Measurements from ENCODE around the gene SCYGR5. TPM values are rescaled to one million over a fixed set of nuclear protein-coding genes. Genes with fewer than 3 reads are reported as not detected.

Gene SCYGR5, protein sequence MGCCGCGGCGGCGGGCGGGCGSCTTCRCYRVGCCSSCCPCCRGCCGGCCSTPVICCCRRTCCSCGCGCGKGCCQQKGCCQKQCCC
- total RNA-seq (2022; extraction: Qiagen RNA extraction), result not detected in 5 replicates

DNA sequence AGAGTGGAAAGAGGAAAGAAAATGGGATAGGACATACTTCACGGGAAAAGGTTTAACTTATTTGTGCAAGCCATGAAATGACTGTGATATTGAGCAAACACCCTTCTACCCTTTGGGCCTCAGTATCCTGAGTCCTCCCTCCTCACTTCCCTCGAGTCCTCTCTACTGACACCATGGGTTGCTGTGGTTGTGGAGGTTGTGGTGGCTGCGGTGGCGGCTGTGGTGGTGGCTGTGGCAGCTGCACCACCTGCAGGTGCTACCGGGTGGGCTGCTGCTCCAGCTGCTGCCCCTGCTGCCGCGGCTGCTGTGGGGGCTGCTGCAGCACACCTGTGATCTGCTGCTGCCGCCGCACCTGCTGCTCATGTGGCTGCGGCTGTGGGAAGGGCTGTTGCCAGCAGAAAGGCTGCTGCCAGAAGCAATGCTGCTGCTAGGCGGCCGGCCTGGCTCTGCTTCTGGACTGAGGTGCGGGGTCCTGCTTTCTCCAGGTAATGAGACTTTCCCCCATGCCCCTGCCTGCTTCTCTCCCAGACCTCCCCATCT is at the start of gene SCYGR5:
Gene SCYGR5 (plus strand): TSS at position 174 of the 540 bp plus-strand sequence. CDS start 0 bp downstream, at position 174.

DNA sequence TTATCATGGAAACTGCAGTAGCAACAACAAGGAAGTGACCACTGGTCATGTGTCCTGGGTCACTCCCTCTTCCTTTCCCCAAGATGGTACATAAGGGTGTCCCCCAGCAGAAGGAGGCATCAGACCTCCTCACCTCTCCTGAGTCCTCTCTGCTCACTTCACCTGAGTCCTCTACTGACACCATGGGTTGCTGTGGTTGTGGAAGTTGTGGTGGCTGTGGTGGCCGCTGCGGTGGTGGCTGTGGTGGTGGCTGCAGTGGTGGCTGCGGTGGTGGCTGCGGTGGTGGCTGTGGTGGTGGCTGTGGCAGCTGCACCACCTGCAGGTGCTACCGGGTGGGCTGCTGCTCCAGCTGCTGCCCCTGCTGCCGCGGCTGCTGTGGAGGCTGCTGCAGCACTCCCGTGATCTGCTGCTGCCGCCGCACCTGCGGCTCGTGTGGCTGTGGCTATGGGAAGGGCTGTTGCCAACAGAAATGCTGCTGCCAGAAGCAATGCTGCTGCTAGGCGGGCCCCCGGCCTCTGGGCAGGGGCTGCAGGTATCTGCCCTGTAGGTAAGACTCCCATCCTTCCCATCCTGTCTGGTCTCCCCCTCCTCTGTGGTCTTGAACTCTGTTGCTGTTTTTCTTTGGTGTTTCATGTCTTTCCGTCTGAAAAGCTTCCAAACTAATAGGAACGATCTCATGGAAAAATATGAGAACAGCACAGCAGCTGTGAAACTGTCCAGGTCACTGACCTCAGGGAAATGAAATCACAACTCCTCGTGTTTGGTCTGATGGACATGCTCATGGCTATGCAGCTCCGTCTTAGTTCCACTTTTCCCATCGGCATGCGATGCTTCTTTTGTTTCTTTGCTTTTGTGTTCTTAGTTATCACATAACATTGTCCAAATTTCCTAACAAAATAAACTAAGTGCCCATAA is 49.0 kb upstream of the SCYGR5 start, which contains the start of gene SCYGR4:
Gene SCYGR4 (plus strand): TSS at position 183 of the 915 bp plus-strand sequence. CDS start 0 bp downstream, at position 183.

Other genes starting within 250 kb of the SCYGR5 start
- gene AGFG1, start 194.6 kb upstream of the SCYGR5 start, total RNA-seq (2022; extraction: Qiagen RNA extraction), result 106 to 132 TPM (median 120 TPM) in 5 replicates
- not detected in 5 replicates for gene SCYGR2, start 67.9 kb upstream of the SCYGR5 start, total RNA-seq (2022; extraction: Qiagen RNA extraction)
- not detected in 5 replicates for gene SCYGR3, start 52.0 kb upstream of the SCYGR5 start, total RNA-seq (2022; extraction: Qiagen RNA extraction)
- gene SCYGR4, start 49.3 kb upstream of the SCYGR5 start, total RNA-seq (2022; extraction: Qiagen RNA extraction), result not detected in 5 replicates
- gene SLC19A3, start 51.2 kb downstream of the SCYGR5 start, total RNA-seq (2022; extraction: Qiagen RNA extraction), result 2.4 to 3.5 TPM (median 2.6 TPM) in 5 replicates
- gene SCYGR6, start 58.0 kb downstream of the SCYGR5 start, total RNA-seq (2022; extraction: Qiagen RNA extraction), result not detected in 5 replicates
- not detected in 5 replicates for gene SCYGR7, start 61.5 kb downstream of the SCYGR5 start, total RNA-seq (2022; extraction: Qiagen RNA extraction)
- not detected in 5 replicates for gene SCYGR8, start 79.1 kb downstream of the SCYGR5 start, total RNA-seq (2022; extraction: Qiagen RNA extraction)
- gene CCL20, start 147.0 kb downstream of the SCYGR5 start, total RNA-seq (2022; extraction: Qiagen RNA extraction), result 2.7 to 7.7 TPM (median 5.4 TPM) in 5 replicates
- gene DAW1, start 204.8 kb downstream of the SCYGR5 start, total RNA-seq (2022; extraction: Qiagen RNA extraction), result 2.0 to 3.6 TPM (median 2.9 TPM) in 5 replicates

Data from A549 treated with CORT108297 at 1 μM for 4 hours (cell line).